Measurements from ENCODE around the gene C12orf43.

Gene C12orf43

GRCh38 chr12:121033625-121034349 is 17.5 kb upstream of the C12orf43 start:
- DNase-seq, result no peak
- intact Hi-C loops (cut with DNase I), result no loop called here

- intact Hi-C loops (cut with DNase I), result no loop called here
- no peak for DNase-seq
Measured at GRCh38 chr12:121030576-121031212, 14.4 kb upstream of the C12orf43 start.

- DNase-seq, result no peak
- intact Hi-C loops (cut with DNase I), result no loop called here
Measured at GRCh38 chr12:121026274-121027045, 10.2 kb upstream of the C12orf43 start.

GRCh38 chr12:121025442-121026226 is 9.3 kb upstream of the C12orf43 start:
- no peak for DNase-seq
- intact Hi-C loops (cut with DNase I), result no loop called here

GRCh38 chr12:121023799-121024198 is 7.5 kb upstream of the C12orf43 start:
- intact Hi-C loops (cut with DNase I), result no loop called here
- peak in 1 of 10 donors; percentile 13 for DNase-seq

GRCh38 chr12:121022713-121023112 is 6.4 kb upstream of the C12orf43 start:
- intact Hi-C loops (cut with DNase I), result no loop called here
- DNase-seq, result no peak

- intact Hi-C loops (cut with DNase I), result no loop called here
Measured at GRCh38 chr12:121021754-121022153, 5.5 kb upstream of the C12orf43 start.

GRCh38 chr12:121018860-121019617 is 2.8 kb upstream of the C12orf43 start:
- intact Hi-C loops (cut with DNase I), result no loop called here
- no peak for DNase-seq

More at GRCh38 chr12:121021754-121022153, 5.5 kb upstream of the C12orf43 start:
- peak in 1 of 10 donors; percentile 20 for DNase-seq

GRCh38 chr12:121017966-121018491 is 1.7 kb upstream of the C12orf43 start:
- intact Hi-C loops (cut with DNase I), result no loop called here
- peak in 1 of 10 donors; percentile 18 for DNase-seq

- intact Hi-C loops (cut with DNase I), result no loop called here
Measured at GRCh38 chr12:121013715-121014114, 2.6 kb downstream of the C12orf43 start.

GRCh38 chr12:121011820-121012219 is 4.5 kb downstream of the C12orf43 start:
- DNase-seq, result no peak
- intact Hi-C loops (cut with DNase I), result no loop called here

More at GRCh38 chr12:121013715-121014114, 2.6 kb downstream of the C12orf43 start:
- DNase-seq, result no peak

- intact Hi-C loops (cut with DNase I), result no loop called here
- no peak for DNase-seq
Measured at GRCh38 chr12:121010860-121011259, 5.4 kb downstream of the C12orf43 start.

GRCh38 chr12:121009741-121010140 is 6.5 kb downstream of the C12orf43 start:
- intact Hi-C loops (cut with DNase I), result no loop called here
- peak in 3 of 10 donors; percentile 21 to 32 (median 23) for DNase-seq

GRCh38 chr12:121008347-121009098 is 7.8 kb downstream of the C12orf43 start:
- intact Hi-C loops (cut with DNase I), result no loop called here
- no peak for DNase-seq

GRCh38 chr12:121005346-121005815 is 10.9 kb downstream of the C12orf43 start:
- intact Hi-C loops (cut with DNase I), result no loop called here
- DNase-seq, result peak in 5 of 10 donors; percentile 16 to 91 (median 28)

- DNase-seq, result no peak
- intact Hi-C loops (cut with DNase I), result no loop called here
Measured at GRCh38 chr12:121004253-121004815, 12.0 kb downstream of the C12orf43 start.

- no peak for DNase-seq
- intact Hi-C loops (cut with DNase I), result no loop called here
Measured at GRCh38 chr12:121003650-121004049, 12.6 kb downstream of the C12orf43 start.

- peak in 2 of 10 donors; percentile 35 to 72 for DNase-seq
- intact Hi-C loops (cut with DNase I), result no loop called here
Measured at GRCh38 chr12:121001841-121002483, 14.3 kb downstream of the C12orf43 start.
